NCI-H1048 (cell line): ENCODE results near the gene C11orf98.
"Not testable (repeated sequence)": the region's sequence is repeated elsewhere in the genome, so short reads cannot be mapped to it uniquely, and the experiment has no call there.

Source experiments
- DNase-seq: peaks from one replicate; lab custom pipeline; 2025; lab: John Stamatoyannopoulos, UW

The C11orf98 gene

GRCh38 chr11:62665075-62665598 lies at the start of gene C11orf98, which contains the start of gene CSKMT:
TSS of gene C11orf98 (minus strand) at chr11:62665210. CDS start at chr11:62665169, 41 bp downstream.
TSS of gene CSKMT (plus strand) at chr11:62665312. CDS start at chr11:62665880, 568 bp downstream.
- DNase-seq = peak; percentile 77

- DNase-seq = no peak
Measured at GRCh38 chr11:62713343-62713742, 48.3 kb upstream of the C11orf98 start.

GRCh38 chr11:62712861-62713260 lies 47.9 kb upstream of the C11orf98 start:
- DNase-seq = no peak

GRCh38 chr11:62712276-62712812 lies 47.3 kb upstream of the C11orf98 start:
- no peak for DNase-seq

- DNase-seq = no peak
Measured at GRCh38 chr11:62710001-62710345, 45.0 kb upstream of the C11orf98 start.

- peak; percentile 89 for DNase-seq
Measured at GRCh38 chr11:62709247-62710000, 44.4 kb upstream of the C11orf98 start.

GRCh38 chr11:62708793-62709192 lies 43.8 kb upstream of the C11orf98 start:
- no peak for DNase-seq

GRCh38 chr11:62708392-62708791 lies 43.4 kb upstream of the C11orf98 start:
- no peak for DNase-seq

- no peak for DNase-seq
Measured at GRCh38 chr11:62707277-62707861, 42.4 kb upstream of the C11orf98 start, which contains the start of the genes BSCL2 and GNG3. TSS of gene BSCL2 (minus strand) at chr11:62707424. CDS start at chr11:62707195, 229 bp downstream. TSS of gene GNG3 (plus strand) at chr11:62707676. CDS start at chr11:62708296, 620 bp downstream.

GRCh38 chr11:62706850-62707247 lies 41.8 kb upstream of the C11orf98 start:
- no peak for DNase-seq

GRCh38 chr11:62705880-62706849 lies 41.2 kb upstream of the C11orf98 start:
- DNase-seq = peak; percentile 88

GRCh38 chr11:62705413-62705812 lies 40.4 kb upstream of the C11orf98 start:
- DNase-seq = no peak

- DNase-seq = not testable (repeated sequence)
Measured at GRCh38 chr11:62703921-62704320, 38.9 kb upstream of the C11orf98 start.

GRCh38 chr11:62702246-62702645 lies 37.2 kb upstream of the C11orf98 start:
- no peak for DNase-seq

- no peak for DNase-seq
Measured at GRCh38 chr11:62694455-62695167, 29.6 kb upstream of the C11orf98 start.

- DNase-seq = not testable (repeated sequence)
Measured at GRCh38 chr11:62693624-62694023, 28.6 kb upstream of the C11orf98 start.

GRCh38 chr11:62689421-62690183 lies 24.6 kb upstream of the C11orf98 start, which contains the start of gene LRRN4CL:
TSS of gene LRRN4CL (minus strand) at chr11:62689530. CDS start at chr11:62688508, 1,022 bp downstream.
- DNase-seq = no peak

- DNase-seq = no peak
Measured at GRCh38 chr11:62688491-62688890, 23.5 kb upstream of the C11orf98 start.

GRCh38 chr11:62687508-62688396 lies 22.7 kb upstream of the C11orf98 start:
- no peak for DNase-seq
